K562 (cell line): ENCODE data around the gene HTR3B. TPM values are rescaled to one million over a fixed set of nuclear protein-coding genes. Genes with fewer than 3 reads are reported as not detected.

Experiments
- ATF7 ChIP-seq: fragments of 450-650 bp; IDR thresholded peaks from 2 replicates; pipeline ENCODE4 v1.7.1; 2014; ENCODE audit warnings: mild to moderate bottlenecking, moderate library complexity
- MIER1 ChIP-seq: fragments of 450-650 bp; IDR thresholded peaks from 2 replicates; pipeline ENCODE4 v1.6.1; 2016; ENCODE audit warnings: antibody characterized with exemption, mild to moderate bottlenecking, low read depth
- REST ChIP-seq, 2 experiments: fragments of 450-650 bp; formaldehyde crosslinking in 1 of 2; IDR thresholded peaks; 2 replicates each; pipeline versions ENCODE4 v1.4.0 to v1.6.1; 2014 to 2020; ENCODE audit warnings: mild to moderate bottlenecking in 2 of 2, borderline replicate concordance in 1 of 2, low read depth in 1 of 2
- ZNF655 ChIP-seq: fragments of 250-450 bp; sonication (Bioruptor Pico); IDR thresholded peaks from 2 replicates; pipeline ENCODE4 v1.5.0; 2021
- polyA plus RNA-seq, 8 experiments: library from polyadenylated mRNA; depleted of rRNA in 4 of 8; stranded (reverse) in 5 of 8; unstranded in 3 of 8; fragments of >200 nt; fragmentation: Nextera tagmentation in 2 of 8; fragmentation: Illumina TruSeq in 1 of 8; extraction: Ambion mirVana in 2 of 8; extraction: Trizol in 1 of 8; gene quantifications; 2 replicates each; pipeline versions ENCODE4 v1.2.1 to v1.2.3, GENCODE V29; 2011 to 2014; ENCODE audit warnings: inconsistent platforms in 1 of 8, missing spikeins in 1 of 8
- total RNA-seq, 7 experiments: library from RNA; depleted of rRNA in 6 of 7; stranded (reverse); fragments of >200 nt in 6 of 7; fragmentation: Illumina TruSeq in 2 of 7; extraction: Trizol in 2 of 7; gene quantifications; 2 replicates each; pipeline versions ENCODE4 v1.2.1 to v1.2.3, GENCODE V29; 2011 to 2021; ENCODE audit warnings: low replicate concordance in 1 of 7

The HTR3B gene
- total and polyA plus RNA-seq, 9 of the 15 experiments (the other 6 are each of a cell fraction or from before 2014, with no cell fraction given): not detected

GRCh38 chr11:113867843-113868503 is 36.6 kb upstream of the HTR3B start (continued):
- TF ChIP-seq REST (IDR thresholded peaks at IDR 0.05; ENCODE audit: borderline replicate concordance) (no peak), REST (CRISPR knock-in tag; IDR thresholded peaks at IDR 0.05; ENCODE audit: low read depth) (no peak), ATF7 (no peak), MIER1 (no peak), ZNF655 (CRISPR knock-in tag) (no peak)
